HG02970 (cell line): ENCODE data around the gene LDLRAD2.
"Not testable (repeated sequence)": the region's sequence is repeated elsewhere in the genome, so short reads cannot be mapped to it uniquely, and the experiment has no call there.

Experiments
- ATAC-seq: cut with Tn5 transposase; IDR thresholded peaks from one replicate; pipeline ENCODE4 v1.9.1; 2021; ENCODE audit warnings: mild to moderate bottlenecking, moderate library complexity, moderate number of reproducible peaks; ENCODE audit not compliant: unreplicated experiment, low FRiP score

Gene LDLRAD2

DNA sequence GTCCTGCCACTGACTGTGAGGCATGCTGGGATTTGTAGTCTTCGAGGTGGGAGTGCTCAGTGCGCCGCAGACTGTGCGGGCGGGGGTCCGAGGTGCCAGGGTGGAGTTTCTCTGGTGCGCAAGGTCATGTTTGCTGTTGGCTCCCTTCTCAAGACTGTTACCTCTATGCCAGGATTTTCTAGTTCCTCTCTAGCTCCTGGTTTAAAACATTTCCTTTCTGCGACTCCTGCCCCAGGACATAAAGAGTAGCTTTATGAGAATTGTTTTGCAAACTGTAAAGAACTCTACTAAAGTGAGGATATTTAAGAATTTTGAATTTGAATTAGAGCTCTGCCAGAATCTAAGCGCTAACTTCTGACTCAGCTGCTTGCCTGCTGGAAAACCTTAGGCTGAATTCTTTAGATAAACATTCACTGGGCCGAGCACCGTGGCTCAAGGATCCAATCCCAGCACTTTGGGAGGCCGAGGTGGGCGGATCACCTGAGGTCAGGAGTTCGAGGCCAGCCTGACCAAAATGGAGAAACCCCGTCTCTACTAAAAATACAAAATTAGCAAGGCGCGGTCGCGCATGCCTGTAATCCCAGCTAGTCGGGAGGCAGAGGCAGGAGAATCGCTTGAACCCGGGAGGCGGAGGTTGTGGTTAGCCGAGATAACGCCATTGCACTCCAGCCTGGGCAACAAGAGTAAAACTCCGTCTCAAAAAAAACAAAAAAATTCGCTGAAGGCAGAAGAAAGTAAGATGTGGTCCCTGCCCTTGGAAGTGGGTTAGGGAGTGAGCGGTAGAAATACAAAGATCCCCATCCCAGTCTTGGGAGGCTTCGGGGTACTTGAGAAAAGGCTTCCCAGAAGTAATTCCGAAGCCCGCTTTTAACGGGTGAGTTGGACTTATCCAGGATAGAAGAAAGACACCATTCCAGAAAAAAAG is 28.1 kb upstream of the LDLRAD2 start:
- ATAC-seq = no peak

DNA sequence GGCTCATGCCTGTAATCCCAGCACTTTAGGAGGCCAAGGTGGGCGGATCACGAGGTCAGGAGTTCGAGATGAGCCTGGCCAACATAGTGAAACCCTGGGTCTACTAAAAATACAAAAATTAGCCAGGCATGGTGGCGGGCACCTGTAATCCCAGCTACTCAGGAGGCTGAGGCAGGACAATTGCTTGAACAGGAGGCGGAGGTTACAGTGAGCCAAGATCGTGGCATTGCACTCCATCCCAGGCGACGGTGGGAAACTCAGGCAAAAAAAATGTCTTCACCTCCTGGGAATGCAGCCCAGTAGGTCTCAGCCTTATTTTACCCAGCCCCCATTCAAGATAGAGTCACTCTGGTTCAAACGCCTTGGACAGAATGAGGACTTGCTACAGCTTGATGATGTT is 26.3 kb upstream of the LDLRAD2 start:
- ATAC-seq = not testable (repeated sequence)

GRCh38 chr1:21786640-21787039 is 25.4 kb upstream of the LDLRAD2 start:
- no peak for ATAC-seq

GRCh38 chr1:21793104-21793503 is 19.0 kb upstream of the LDLRAD2 start:
- no peak for ATAC-seq

DNA sequence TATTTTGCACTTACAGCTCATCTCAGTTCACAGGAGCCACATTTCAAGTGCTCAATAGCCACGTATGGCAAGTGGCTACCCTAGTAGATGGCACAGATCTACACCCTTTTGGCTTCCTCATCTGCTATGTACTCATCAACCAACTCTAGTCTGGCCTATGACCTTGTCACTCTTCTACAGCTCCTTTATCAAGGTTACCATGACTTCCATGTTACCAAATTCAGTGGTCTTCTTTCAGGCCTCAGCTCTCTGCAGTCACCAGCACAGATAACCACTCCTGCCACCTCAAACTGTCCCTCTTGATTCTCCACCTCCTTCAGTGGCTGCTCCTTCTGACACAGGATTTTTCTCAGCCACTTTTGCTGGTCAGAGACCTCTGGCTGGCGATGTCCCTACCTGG is 17.4 kb upstream of the LDLRAD2 start:
- ATAC-seq = no peak

DNA sequence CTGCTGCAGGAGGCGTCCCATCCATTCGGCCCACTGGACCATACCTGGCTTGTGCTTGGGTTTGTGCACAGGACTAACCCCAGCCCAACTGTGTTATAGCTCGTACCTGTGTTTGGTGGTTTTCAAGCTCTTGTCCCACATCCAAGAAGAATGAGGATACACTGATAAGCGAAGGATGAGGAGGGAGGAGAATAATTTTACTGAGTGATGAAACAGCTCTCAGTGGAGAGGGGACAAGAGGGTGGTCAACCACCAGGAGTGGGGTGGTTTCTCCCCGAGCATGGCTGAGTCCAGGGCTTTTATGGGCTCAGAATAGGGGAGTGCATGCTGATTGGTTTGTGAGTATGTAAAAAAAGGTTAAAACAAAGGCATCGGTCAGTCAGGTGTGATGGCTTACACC is 17.0 kb upstream of the LDLRAD2 start:
- no peak for ATAC-seq

DNA sequence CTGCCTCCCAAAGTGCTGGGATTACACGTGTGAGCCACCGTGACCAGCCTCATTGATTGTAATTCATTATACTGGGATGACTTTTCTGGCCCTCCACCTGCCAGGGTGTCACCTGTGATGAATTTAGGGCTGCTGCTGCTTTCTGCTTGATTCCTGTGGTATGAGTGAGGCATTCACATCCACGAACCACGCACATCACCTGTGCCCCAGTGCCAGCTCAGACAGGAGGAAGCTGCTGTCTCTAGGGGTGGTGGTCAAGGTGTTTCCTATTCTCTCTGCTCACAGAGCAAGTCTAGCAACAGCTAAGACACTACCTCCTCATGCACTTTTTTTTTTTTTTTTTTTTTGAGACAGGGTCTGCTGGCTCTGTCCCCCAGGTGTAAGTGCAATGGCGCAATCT is 12.3 kb upstream of the LDLRAD2 start:
- ATAC-seq = no peak

DNA sequence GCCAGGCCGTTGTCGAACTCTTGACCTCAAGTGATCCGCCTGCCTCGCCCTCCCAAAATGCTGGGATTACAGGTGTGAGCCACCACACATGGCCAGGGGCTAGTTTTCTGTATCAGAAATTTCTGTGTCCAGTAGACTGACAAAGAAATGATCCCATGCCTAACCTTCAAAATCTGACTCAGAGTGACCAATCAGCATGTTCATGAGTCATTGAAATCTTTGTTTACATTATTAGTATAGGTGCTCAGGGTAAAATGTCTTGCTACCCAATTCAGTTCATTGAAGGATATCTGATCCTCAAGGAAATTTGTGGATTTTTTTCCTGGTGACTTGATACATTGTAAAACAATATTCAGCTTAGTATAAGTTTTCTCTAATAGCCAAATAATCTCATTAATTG is 11.0 kb upstream of the LDLRAD2 start:
- ATAC-seq = no peak

DNA sequence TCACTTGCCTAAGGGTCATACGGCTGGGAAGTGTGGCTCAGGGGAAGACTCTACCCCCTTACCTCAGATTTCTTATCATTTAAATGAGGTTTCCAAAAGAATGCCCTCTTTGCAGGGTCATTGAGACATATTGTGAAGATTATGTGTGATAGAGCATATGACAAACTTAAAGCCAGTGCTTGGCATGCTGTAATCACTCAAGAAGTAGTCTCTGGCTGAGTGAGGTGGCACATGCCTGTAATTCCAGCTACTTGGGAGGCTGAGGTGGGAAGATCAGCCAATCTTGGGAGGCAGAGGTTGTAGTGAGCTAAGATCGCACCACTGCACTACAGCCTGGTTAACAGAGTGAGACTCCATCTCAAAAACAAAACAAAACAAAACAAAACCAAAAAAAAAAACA is 7.5 kb upstream of the LDLRAD2 start:
- no peak for ATAC-seq

DNA sequence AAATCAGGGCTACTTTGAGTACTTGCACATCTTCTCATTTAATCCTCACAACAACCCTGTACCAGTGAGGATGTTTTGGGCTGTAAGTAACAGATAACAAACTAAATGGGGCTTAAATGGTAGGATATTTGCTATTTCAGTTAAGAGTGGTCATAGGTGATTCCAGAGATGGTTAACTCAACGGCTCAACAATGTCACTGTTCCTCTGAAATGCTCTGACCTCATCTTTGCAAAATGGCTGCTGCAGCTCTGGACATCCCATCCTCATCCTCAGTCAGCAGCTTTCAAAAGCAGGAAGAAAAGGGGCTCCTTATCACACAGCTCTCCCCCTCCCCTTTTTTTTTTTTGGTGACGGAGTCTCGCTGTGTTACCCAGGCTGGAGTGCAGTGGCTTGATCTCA is 1.5 kb downstream of the LDLRAD2 start:
- no peak for ATAC-seq

DNA sequence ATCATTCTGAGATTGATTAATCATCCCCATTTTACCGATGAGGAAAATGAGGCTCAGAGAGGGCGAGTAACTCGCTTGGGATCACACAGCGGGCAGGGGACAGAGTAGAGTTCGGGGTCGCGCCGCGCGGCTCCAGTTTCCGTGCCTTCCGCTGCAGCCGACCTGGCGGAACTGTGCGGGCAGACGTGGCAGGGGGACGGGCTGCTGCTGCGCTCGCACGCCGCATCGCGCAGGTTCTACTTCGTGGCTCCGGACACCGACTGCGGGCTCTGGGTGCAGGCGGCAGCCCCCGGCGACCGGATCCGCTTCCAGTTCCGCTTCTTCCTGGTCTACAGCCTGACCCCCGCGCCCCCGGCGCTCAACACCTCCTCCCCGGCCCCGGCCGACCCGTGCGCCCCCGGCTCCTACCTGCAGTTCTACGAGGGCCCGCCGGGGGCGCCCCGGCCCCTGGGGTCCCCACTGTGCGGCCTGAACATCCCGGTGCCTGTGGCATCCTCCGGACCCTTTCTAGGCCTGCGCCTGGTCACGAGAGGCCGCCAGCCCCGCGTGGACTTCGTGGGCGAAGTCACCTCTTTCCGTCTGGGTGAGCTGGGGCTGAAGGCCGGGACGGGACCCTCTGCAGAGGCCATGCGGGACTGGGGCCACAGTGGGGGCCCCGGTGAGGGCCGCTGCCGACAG is 2.3 kb downstream of the LDLRAD2 start:
- ATAC-seq = no peak

DNA sequence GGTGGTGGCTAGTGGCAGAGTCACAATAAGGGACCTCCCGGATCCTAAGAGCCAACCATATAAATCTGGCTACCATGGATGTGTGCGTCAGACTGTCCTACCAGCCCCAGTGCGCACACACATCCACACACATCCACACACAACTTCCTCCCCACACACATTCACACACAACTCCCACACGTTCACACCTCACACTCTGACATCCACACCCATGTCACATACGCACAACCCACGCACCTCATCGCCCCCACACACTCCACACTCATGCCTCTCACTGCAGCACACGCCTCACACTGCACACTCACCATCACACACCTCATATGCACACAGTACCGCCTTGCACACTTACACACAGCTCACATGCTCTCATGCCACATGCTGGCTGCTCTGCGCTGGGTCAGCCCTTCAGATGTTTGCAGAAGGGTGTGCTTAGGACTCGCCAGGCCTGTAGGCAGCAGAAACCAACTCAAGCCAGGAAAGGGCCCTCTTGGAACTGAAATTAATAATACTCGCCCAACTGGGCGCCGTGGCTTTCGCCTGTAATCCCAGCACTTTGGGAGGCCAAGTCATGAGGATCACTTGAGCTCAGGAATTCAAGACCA is 3.0 kb downstream of the LDLRAD2 start:
- ATAC-seq = no peak

DNA sequence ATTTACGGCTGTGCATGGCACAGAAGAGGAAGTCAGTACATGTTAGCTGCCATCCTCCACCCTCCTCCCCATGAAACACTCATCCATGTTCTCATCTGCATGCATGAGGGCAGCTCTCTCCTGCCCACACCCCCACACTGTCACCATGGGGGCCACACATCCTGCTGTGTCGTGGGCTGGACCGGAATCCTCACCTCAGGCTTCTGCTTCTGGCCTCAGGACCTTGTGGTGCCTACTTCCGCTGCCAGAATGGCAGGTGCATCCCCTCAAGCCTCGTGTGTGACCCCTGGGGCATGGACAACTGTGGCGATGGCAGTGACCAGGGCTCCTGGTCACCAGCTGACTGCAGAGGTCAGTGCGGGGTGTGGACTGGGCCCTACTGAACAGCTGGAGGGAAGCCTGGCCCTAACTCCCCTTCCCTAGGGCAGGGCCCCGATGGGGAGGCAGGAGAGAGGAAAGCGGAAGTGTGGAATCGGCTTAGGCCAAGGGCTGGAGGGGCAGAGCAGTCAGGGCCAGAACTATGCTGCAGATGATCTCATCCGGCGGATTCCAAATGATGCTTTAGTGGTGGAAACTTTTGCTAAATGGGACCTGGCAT is 3.8 kb downstream of the LDLRAD2 start:
- ATAC-seq = no peak

GRCh38 chr1:21816602-21817302 is 4.7 kb downstream of the LDLRAD2 start:
- ATAC-seq = no peak

GRCh38 chr1:21818656-21819055 is 6.6 kb downstream of the LDLRAD2 start:
- no peak for ATAC-seq

- ATAC-seq = no peak
These were observed 8.7 kb downstream of the LDLRAD2 start for GRCh38 chr1:21820597-21821232.

GRCh38 chr1:21821385-21822019 is 9.4 kb downstream of the LDLRAD2 start:
- ATAC-seq = no peak

DNA sequence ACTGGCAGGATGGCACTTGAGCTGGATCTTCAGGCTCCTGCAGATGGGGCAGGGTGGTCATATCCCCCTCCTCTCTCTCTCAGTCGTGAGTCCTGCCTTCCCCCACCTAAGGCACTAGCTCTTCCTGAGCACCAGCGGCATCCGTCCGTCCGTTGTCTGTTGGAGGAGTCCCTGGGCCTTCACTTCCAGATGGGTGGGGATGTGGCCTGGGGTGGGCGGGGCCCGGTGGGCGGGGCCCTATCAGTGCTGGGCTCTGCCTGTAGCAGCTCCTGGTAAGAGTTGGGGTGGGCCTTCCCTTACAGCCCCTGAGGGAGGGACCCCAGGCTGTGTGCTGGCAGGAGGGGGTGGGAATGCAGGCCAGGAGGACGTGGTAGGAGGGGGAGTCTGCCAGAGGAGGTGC is 10.3 kb downstream of the LDLRAD2 start:
- no peak for ATAC-seq

DNA sequence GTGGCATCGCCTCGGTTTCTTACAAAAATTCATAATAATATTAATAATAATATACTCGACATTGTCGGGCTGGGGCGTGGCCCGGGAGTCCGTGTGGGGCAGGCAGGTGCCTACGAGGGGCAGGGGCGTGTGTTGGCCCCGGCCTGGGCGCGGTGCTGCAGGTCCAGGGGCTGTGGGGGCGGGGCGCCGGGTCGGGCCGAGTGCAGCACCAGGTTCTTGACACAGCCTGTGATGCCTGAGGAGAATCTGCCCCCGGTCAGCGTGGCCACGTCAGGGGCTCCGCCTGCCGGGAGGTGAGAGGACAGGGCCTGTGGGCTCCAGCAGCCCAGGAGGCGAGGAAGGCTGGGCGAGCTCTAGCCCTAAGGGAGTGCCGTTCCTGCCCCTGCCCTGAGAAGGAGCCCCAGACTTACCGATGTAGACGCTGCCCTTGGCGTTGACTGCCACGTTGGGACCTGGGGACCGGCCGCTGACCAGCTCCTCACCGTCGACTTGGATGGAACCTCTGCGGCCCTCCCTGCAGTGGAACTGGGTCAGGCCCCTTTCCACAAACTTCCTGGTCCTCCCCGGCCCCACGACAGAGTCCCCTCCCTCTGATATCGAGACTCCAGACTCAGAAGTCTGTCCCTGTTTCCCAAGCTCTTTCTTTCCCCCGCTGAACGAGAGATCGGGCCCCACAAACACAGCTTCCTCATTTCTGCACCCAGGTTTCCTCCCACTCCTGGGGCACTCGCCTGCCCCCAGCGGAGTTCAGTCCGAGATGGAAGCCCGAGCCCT is 11.3 kb downstream of the LDLRAD2 start:
- ATAC-seq = no peak
